ENCODE measurements around the gene CSNK2A1.
A peak's percentile ranks its signal among the peaks of the same experiment; 100 is the strongest.

The CSNK2A1 gene

GRCh38 chr20:563187-563586 lies 19.6 kb upstream of the CSNK2A1 start:
- Histone ChIP-seq H3K36me3 (replicated peaks in 1 of 2; ENCODE audit: control insufficient read depth in 2 of 2, insufficient read depth in 2 of 2, low read length in 2 of 2) (no peaks in the 10 kb centered on the region), H2BK120ac (ENCODE audit: low read depth, low read length) (no peak overlapping the region), H4K91ac (ENCODE audit: low read depth, low read length, poor library complexity) (no peak overlapping the region), H2BK12ac (ENCODE audit: low read length) (no peak overlapping the region), H3K9me3 (replicated peaks in 1 of 2; ENCODE audit: control insufficient read depth in 2 of 2, insufficient read depth in 1 of 2, low read depth in 1 of 2, low read length in 2 of 2) (no peaks in the 10 kb centered on the region), H4K8ac (ENCODE audit: low read depth, low read length) (no peak overlapping the region), H3K27me3 (ENCODE audit: control insufficient read depth in 3 of 3, insufficient read depth in 3 of 3, low read depth in 1 of 3, low read length in 3 of 3) (peaks cover 0 to 65% (median 3%) of the 10 kb centered on the region in 3 experiments), H3K79me1 (ENCODE audit: low read depth, low read length) (no peaks in the 10 kb centered on the region), H3K9ac (ENCODE audit: low read depth, low read length, poor library complexity) (no peak overlapping the region), H2BK15ac (ENCODE audit: low read length) (no peak overlapping the region), H3K4me2 (ENCODE audit: insufficient read depth, low read length, poor library complexity, severe bottlenecking) (no peak overlapping the region), H3K14ac (ENCODE audit: low read length) (no peak overlapping the region), H3K27ac (replicated peaks; ENCODE audit: low read length) (no peak overlapping the region), H2BK5ac (ENCODE audit: low read length) (no peak overlapping the region), H3K4me1 (ENCODE audit: control insufficient read depth in 2 of 2, insufficient read depth in 1 of 2, low read depth in 1 of 2, low read length in 2 of 2) (peaks cover 0 to 8% of the 10 kb centered on the region in 2 donors), H3K23ac (ENCODE audit: low read depth, low read length, poor library complexity) (no peak overlapping the region), H2AK5ac (ENCODE audit: low read depth, low read length) (peak overlapping the region; percentile 42), H3K4me3 (ENCODE audit: low read length in 2 of 2) (no peak overlapping the region), H3K4ac (ENCODE audit: low read length) (no peak overlapping the region), H3K18ac (ENCODE audit: low read length) (no peak overlapping the region), H2AFZ (ENCODE audit: low read length) (no peak overlapping the region)
- no CpG with 5 or more reads among the region's 5 CpGs for WGBS, 2 donors (ENCODE audit: extremely low coverage in 2 of 2, insufficient read length in 2 of 2, insufficient replicate concordance in 1 of 2)
- DNase-seq (ENCODE audit: low spot score): no peak

DNA sequence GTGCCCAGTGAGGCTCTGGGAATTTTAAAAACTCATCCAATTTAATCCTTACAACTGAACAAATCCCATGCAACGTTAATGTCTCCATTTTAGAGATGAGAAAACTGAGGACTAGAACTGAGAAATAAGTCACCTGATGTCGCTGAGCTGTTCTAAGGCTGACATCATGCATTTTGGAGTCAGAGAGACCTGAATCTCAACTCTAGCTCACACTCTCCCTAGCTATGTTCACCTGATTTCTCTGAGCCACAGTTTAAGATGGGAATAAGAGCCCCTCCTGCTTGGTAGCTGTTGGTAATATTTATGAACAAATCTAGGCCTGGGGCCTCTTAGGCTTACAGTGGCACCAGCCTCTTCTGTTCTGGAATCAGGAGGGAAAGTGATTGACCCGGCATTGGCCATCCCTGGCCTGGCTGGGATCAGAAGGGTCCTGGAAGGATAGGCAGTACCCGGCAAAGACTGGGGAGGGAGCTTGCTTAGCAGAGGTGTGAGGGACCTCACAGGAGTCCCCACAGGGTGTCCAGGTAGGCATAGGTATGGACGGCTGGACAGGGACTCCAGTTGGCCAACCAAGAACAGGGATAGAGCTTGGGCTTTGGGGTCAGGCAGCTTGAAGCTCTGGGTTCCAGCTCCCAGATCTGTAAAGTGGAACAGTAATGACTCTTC lies 18.8 kb upstream of the CSNK2A1 start:
- Histone ChIP-seq H2BK15ac (ENCODE audit: low read length) (no peak overlapping the region), H3K27ac (replicated peaks; ENCODE audit: low read length) (no peak overlapping the region), H2AK5ac (ENCODE audit: low read depth, low read length) (no peak overlapping the region), H3K9ac (ENCODE audit: low read depth, low read length, poor library complexity) (no peak overlapping the region), H3K36me3 (replicated peaks in 1 of 2; ENCODE audit: control insufficient read depth in 2 of 2, insufficient read depth in 2 of 2, low read length in 2 of 2) (no peaks in the 10 kb centered on the region), H2BK120ac (ENCODE audit: low read depth, low read length) (no peak overlapping the region), H2BK12ac (ENCODE audit: low read length) (no peak overlapping the region), H3K18ac (ENCODE audit: low read length) (no peak overlapping the region), H3K4me2 (ENCODE audit: insufficient read depth, low read length, poor library complexity, severe bottlenecking) (no peak overlapping the region), H3K9me3 (replicated peaks in 1 of 2; ENCODE audit: control insufficient read depth in 2 of 2, insufficient read depth in 1 of 2, low read depth in 1 of 2, low read length in 2 of 2) (no peaks in the 10 kb centered on the region), H3K14ac (ENCODE audit: low read length) (no peak overlapping the region), H2BK5ac (ENCODE audit: low read length) (no peak overlapping the region), H3K23ac (ENCODE audit: low read depth, low read length, poor library complexity) (no peak overlapping the region), H3K4me1 (ENCODE audit: control insufficient read depth in 2 of 2, insufficient read depth in 1 of 2, low read depth in 1 of 2, low read length in 2 of 2) (peaks cover 0 to under 1% of the 10 kb centered on the region in 2 donors), H4K91ac (ENCODE audit: low read depth, low read length, poor library complexity) (no peak overlapping the region), H2AFZ (ENCODE audit: low read length) (no peak overlapping the region), H3K27me3 (ENCODE audit: control insufficient read depth in 3 of 3, insufficient read depth in 3 of 3, low read depth in 1 of 3, low read length in 3 of 3) (peaks cover 0 to 61% (median 0%) of the 10 kb centered on the region in 3 experiments), H3K4me3 (ENCODE audit: low read length in 2 of 2) (no peak overlapping the region), H3K4ac (ENCODE audit: low read length) (no peak overlapping the region), H3K79me1 (ENCODE audit: low read depth, low read length) (no peaks in the 10 kb centered on the region), H4K8ac (ENCODE audit: low read depth, low read length) (no peak overlapping the region)
- WGBS, 2 donors (ENCODE audit: extremely low coverage in 2 of 2, insufficient read length in 2 of 2, insufficient replicate concordance in 1 of 2): no CpG with 5 or more reads among the region's 5 CpGs
- DNase-seq (ENCODE audit: low spot score): no peak

- no peaks in the 10 kb centered on the region for H3K9me3 ChIP-seq (replicated peaks in 1 of 2; ENCODE audit: control insufficient read depth in 2 of 2, insufficient read depth in 1 of 2, low read depth in 1 of 2, low read length in 2 of 2)
- H3K14ac ChIP-seq (ENCODE audit: low read length): no peak overlapping the region
- H3K18ac ChIP-seq (ENCODE audit: low read length): no peak overlapping the region
- H2BK120ac ChIP-seq (ENCODE audit: low read depth, low read length): no peak overlapping the region
- H2BK12ac ChIP-seq (ENCODE audit: low read length): no peak overlapping the region
- no peak overlapping the region for H3K4me2 ChIP-seq (ENCODE audit: insufficient read depth, low read length, poor library complexity, severe bottlenecking)
- H2BK5ac ChIP-seq (ENCODE audit: low read length): no peak overlapping the region
- no peaks in the 10 kb centered on the region for H3K36me3 ChIP-seq (replicated peaks in 1 of 2; ENCODE audit: control insufficient read depth in 2 of 2, insufficient read depth in 2 of 2, low read length in 2 of 2)
- no peak overlapping the region for H3K9ac ChIP-seq (ENCODE audit: low read depth, low read length, poor library complexity)
- no peak overlapping the region for H4K8ac ChIP-seq (ENCODE audit: low read depth, low read length)
- WGBS, 2 donors (ENCODE audit: extremely low coverage in 2 of 2, insufficient read length in 2 of 2, insufficient replicate concordance in 1 of 2): no CpG with 5 or more reads among the region's 12 CpGs
- H4K91ac ChIP-seq (ENCODE audit: low read depth, low read length, poor library complexity): no peak overlapping the region
- H3K27me3 ChIP-seq (ENCODE audit: control insufficient read depth in 3 of 3, insufficient read depth in 3 of 3, low read depth in 1 of 3, low read length in 3 of 3): peaks cover 0 to 56% (median 0%) of the 10 kb centered on the region in 3 experiments
- H3K4me3 ChIP-seq (ENCODE audit: low read length in 2 of 2): no peak overlapping the region
- H2BK15ac ChIP-seq (ENCODE audit: low read length): no peak overlapping the region
- H3K4ac ChIP-seq (ENCODE audit: low read length): no peak overlapping the region
- H2AK5ac ChIP-seq (ENCODE audit: low read depth, low read length): no peak overlapping the region
- no peak overlapping the region for H3K27ac ChIP-seq (replicated peaks; ENCODE audit: low read length)
- H3K23ac ChIP-seq (ENCODE audit: low read depth, low read length, poor library complexity): no peak overlapping the region
- no peak overlapping the region for H2AFZ ChIP-seq (ENCODE audit: low read length)
- no peaks in the 10 kb centered on the region for H3K79me1 ChIP-seq (ENCODE audit: low read depth, low read length)
- DNase-seq (ENCODE audit: low spot score): peak; percentile 70
- no peaks in the 10 kb centered on the region for H3K4me1 ChIP-seq (ENCODE audit: control insufficient read depth in 2 of 2, insufficient read depth in 1 of 2, low read depth in 1 of 2, low read length in 2 of 2)
Measured at GRCh38 chr20:561437-562231, 18.0 kb upstream of the CSNK2A1 start.

DNA sequence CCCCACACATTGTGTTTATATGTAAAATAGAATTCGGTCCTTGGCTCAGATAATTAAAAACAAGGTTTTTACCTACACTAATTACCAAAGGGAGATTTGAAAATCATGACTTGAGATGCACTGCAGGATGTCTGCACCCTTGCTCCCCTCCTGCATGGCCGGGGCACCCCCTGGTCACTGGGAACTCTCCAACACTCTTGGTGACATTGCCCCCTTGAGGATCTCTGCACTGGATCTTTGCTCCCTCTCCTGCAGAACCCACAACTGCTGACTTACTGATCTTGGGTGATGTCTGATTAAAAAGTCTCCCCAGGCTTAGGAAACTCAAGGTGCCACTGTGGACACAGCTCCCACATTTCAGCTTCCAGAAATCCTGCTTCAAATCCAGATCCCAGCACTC lies 17.1 kb upstream of the CSNK2A1 start:
- H2BK120ac ChIP-seq (ENCODE audit: low read depth, low read length): no peak overlapping the region
- no peak overlapping the region for H2BK12ac ChIP-seq (ENCODE audit: low read length)
- no peak overlapping the region for H4K8ac ChIP-seq (ENCODE audit: low read depth, low read length)
- no peak overlapping the region for H3K27ac ChIP-seq (replicated peaks; ENCODE audit: low read length)
- H3K4me2 ChIP-seq (ENCODE audit: insufficient read depth, low read length, poor library complexity, severe bottlenecking): no peak overlapping the region
- H3K27me3 ChIP-seq (ENCODE audit: control insufficient read depth in 3 of 3, insufficient read depth in 3 of 3, low read depth in 1 of 3, low read length in 3 of 3): peaks cover 0 to 52% (median 0%) of the 10 kb centered on the region in 3 experiments
- H3K79me1 ChIP-seq (ENCODE audit: low read depth, low read length): no peaks in the 10 kb centered on the region
- no peak overlapping the region for H3K9ac ChIP-seq (ENCODE audit: low read depth, low read length, poor library complexity)
- H3K14ac ChIP-seq (ENCODE audit: low read length): no peak overlapping the region
- no peak overlapping the region for H3K4ac ChIP-seq (ENCODE audit: low read length)
- H2AK5ac ChIP-seq (ENCODE audit: low read depth, low read length): no peak overlapping the region
- DNase-seq (ENCODE audit: low spot score): no peak
- no CpG with 5 or more reads among the region's 2 CpGs for WGBS, 2 donors (ENCODE audit: extremely low coverage in 2 of 2, insufficient read length in 2 of 2, insufficient replicate concordance in 1 of 2)
- no peak overlapping the region for H2BK15ac ChIP-seq (ENCODE audit: low read length)
- no peak overlapping the region for H3K4me3 ChIP-seq (ENCODE audit: low read length in 2 of 2)
- no peak overlapping the region for H3K23ac ChIP-seq (ENCODE audit: low read depth, low read length, poor library complexity)
- no peak overlapping the region for H3K18ac ChIP-seq (ENCODE audit: low read length)
- no peaks in the 10 kb centered on the region for H3K9me3 ChIP-seq (replicated peaks in 1 of 2; ENCODE audit: control insufficient read depth in 2 of 2, insufficient read depth in 1 of 2, low read depth in 1 of 2, low read length in 2 of 2)
- H3K4me1 ChIP-seq (ENCODE audit: control insufficient read depth in 2 of 2, insufficient read depth in 1 of 2, low read depth in 1 of 2, low read length in 2 of 2): peaks cover 0 to 4% of the 10 kb centered on the region in 2 donors
- no peak overlapping the region for H4K91ac ChIP-seq (ENCODE audit: low read depth, low read length, poor library complexity)
- H2AFZ ChIP-seq (ENCODE audit: low read length): no peak overlapping the region
- no peak overlapping the region for H2BK5ac ChIP-seq (ENCODE audit: low read length)
- no peaks in the 10 kb centered on the region for H3K36me3 ChIP-seq (replicated peaks in 1 of 2; ENCODE audit: control insufficient read depth in 2 of 2, insufficient read depth in 2 of 2, low read length in 2 of 2)

Data from neuronal stem cell (in vitro differentiated cells).